Naive thymus-derived CD8-positive, alpha-beta T cell (primary cell): ENCODE data around the gene AGAP1. TPM values are rescaled to one million over a fixed set of nuclear protein-coding genes. Genes with fewer than 3 reads are reported as not detected.
A peak's percentile ranks its signal among the peaks of the same experiment; 100 is the strongest.

Experiments
- ATAC-seq, 2 donors: fragments of 150-1000 bp; cut with Tn5 transposase in 1 of 2; sonication (Bioruptor Pico), chemical (Tn5 transposase) in 1 of 2; 1 replicate in 1 of 2; 2 replicates in 1 of 2; pipeline ENCODE4 v1.10.0; 2021; ENCODE audit warnings: mild to moderate bottlenecking in 2 of 2, moderate library complexity in 2 of 2
- POLR2A ChIA-PET: fragments of 350-600 bp; sonication (Branson Sonifier 250); formaldehyde crosslinking; loops from one replicate; lab custom pipeline; 2021; ENCODE audit warnings: antibody characterized with exemption; lab: Charles Lee
- DNase-seq, 10 donors: peaks; one replicate each; pipeline versions ENCODE4 v3.0.0 to v3.0.0-alpha.2; 2020 to 2022
- H3K27ac Mint-ChIP-seq, 10 donors: one replicate each; pipeline ENCODE4 v1.8.0; 2020 to 2022; ENCODE audit warnings: mild to moderate bottlenecking in 10 of 10, mixed read lengths in 10 of 10, moderate library complexity in 4 of 10, inconsistent platforms in 1 of 10
- H3K27me3 Mint-ChIP-seq, 5 donors: one replicate each; pipeline ENCODE4 v1.8.0; 2021 to 2022; ENCODE audit warnings: mixed read lengths in 5 of 5
- H3K36me3 Mint-ChIP-seq, 3 donors: one replicate each; pipeline ENCODE4 v1.8.0; 2020 to 2022; ENCODE audit warnings: mixed read lengths in 3 of 3, mild to moderate bottlenecking in 2 of 3, inconsistent platforms in 1 of 3
- H3K4me1 Mint-ChIP-seq, 4 donors: one replicate each; pipeline ENCODE4 v1.8.0; 2021 to 2022; ENCODE audit warnings: mixed read lengths in 4 of 4
- H3K4me3 Mint-ChIP-seq, 10 donors: one replicate each; pipeline ENCODE4 v1.8.0; 2020 to 2022; ENCODE audit warnings: mild to moderate bottlenecking in 10 of 10, mixed read lengths in 10 of 10, moderate library complexity in 6 of 10, inconsistent platforms in 1 of 10
- H3K9me3 Mint-ChIP-seq, 9 donors: one replicate each; pipeline ENCODE4 v1.8.0; 2020 to 2022; ENCODE audit warnings: mixed read lengths in 9 of 9, mild to moderate bottlenecking in 3 of 9, inconsistent platforms in 1 of 9, moderate library complexity in 1 of 9
- polyA plus RNA-seq, 3 donors: library from polyadenylated mRNA; unstranded; fragments of 300-500 nt; fragmentation: Illumina TruSeq; gene quantifications; one replicate each; pipeline ENCODE4 v1.2.3, GENCODE V29; 2021
- total RNA-seq, 8 experiments: library from RNA in 2 of 8; stranded (reverse) in 2 of 8; gene quantifications; one replicate each; pipeline ENCODE4 v1.2.3 and lab custom pipeline; 2021 to 2026

The AGAP1 gene
- total and polyA plus RNA-seq, 5 experiments from 2014 or later = 0.03 to 0.52 (median 0.29) TPM; not detected in 1

GRCh38 chr2:235513984-235514626 is 20.3 kb downstream of the AGAP1 start:
- Mint-ChIP-seq H3K9me3 (peaks cover 0 to 10% (median 5%) of the 10 kb centered on the region in 9 donors), H3K36me3 (no peaks in the 10 kb centered on the region), H3K4me3 (no peak overlapping the region), H3K27me3 (peaks cover 4 to 27% (median 8%) of the 10 kb centered on the region in 5 donors), H3K27ac (no peak overlapping the region), H3K4me1 (no peaks in the 10 kb centered on the region)
- ATAC-seq = no peak
- peak in 1 of 10 donors; percentile 21 for DNase-seq
- POLR2A ChIA-PET = no interaction called here

DNA sequence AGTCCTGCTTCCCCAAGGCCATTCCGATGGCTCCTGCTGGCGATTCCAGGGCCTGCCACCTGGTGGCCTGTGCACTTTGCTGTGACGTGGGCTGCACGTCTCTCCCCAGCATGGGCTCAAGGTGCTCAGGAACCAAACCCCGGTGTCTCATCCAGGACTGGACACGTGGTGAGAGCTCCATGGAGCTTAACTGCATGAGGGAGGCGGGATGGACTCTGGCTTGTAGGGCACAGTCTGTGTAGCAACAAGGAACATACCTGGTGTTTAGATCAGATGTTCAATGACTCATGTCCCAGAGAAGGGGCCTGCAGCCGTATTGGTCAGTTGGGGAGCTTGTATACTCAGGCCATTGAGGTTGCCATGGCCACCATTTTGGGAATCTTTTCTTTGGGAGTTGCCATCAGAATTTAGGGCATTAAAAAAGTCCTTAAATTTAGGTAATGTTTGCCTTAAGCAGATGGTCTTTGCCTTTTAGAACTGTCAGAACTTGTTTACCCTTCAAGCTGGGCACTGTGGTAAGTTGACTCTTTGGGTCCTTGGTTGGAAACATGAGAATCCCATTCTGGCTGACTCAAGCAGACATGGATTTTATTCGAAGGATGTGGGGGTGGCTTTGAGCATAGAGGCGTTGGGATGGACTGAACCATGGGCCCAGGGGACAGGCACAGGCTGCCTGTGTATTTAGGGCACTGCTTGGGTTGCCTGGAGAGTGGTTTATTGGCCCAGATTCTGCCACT is 21.0 kb downstream of the AGAP1 start:
- POLR2A ChIA-PET = no interaction called here
- Mint-ChIP-seq H3K9me3 (peaks cover 0 to 10% (median 5%) of the 10 kb centered on the region in 9 donors), H3K27me3 (peaks cover 4 to 23% (median 8%) of the 10 kb centered on the region in 5 donors), H3K4me3 (no peak overlapping the region), H3K36me3 (no peaks in the 10 kb centered on the region), H3K27ac (no peak overlapping the region), H3K4me1 (no peaks in the 10 kb centered on the region)
- ATAC-seq (no peak), DNase-seq (no peak)

DNA sequence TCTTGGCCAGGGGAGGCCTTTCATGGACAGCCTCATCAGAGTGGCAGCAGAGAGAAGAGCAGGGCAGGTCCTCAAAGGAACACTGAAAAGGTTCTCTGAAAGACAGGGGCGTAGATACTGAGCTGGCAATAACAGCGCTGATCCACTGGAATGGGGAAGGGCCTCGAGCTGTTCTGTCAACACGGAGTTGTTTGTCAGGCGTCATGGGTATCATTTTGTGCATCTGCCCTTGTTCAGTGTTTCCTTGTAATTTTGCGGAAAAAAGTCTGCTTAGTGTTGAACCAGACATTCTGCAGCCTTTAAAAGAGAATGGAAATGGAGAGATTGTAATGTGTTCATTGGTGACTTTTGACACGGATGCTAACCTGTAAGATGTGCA is 21.5 kb downstream of the AGAP1 start:
- H3K36me3 Mint-ChIP-seq = no peaks in the 10 kb centered on the region
- H3K27ac Mint-ChIP-seq = no peak overlapping the region
- no peak for ATAC-seq
- no peaks in the 10 kb centered on the region for H3K4me1 Mint-ChIP-seq
- H3K9me3 Mint-ChIP-seq = peaks cover 0 to 10% (median 3%) of the 10 kb centered on the region in 9 donors
- no peak overlapping the region for H3K4me3 Mint-ChIP-seq
- DNase-seq = peak in 1 of 10 donors; percentile 24
- peaks cover under 1 to 24% (median 7%) of the 10 kb centered on the region in 5 donors for H3K27me3 Mint-ChIP-seq
- POLR2A ChIA-PET = no interaction called here

GRCh38 chr2:235515821-235516220 is 22.0 kb downstream of the AGAP1 start:
- peak in 1 of 10 donors; percentile 24 for DNase-seq
- Mint-ChIP-seq H3K27ac (no peak overlapping the region), H3K36me3 (no peaks in the 10 kb centered on the region), H3K27me3 (peaks cover 1 to 20% (median 4%) of the 10 kb centered on the region in 5 donors), H3K4me3 (no peak overlapping the region), H3K4me1 (no peaks in the 10 kb centered on the region), H3K9me3 (peaks cover 0 to 10% (median 0%) of the 10 kb centered on the region in 9 donors)
- POLR2A ChIA-PET = no interaction called here
- ATAC-seq = no peak

DNA sequence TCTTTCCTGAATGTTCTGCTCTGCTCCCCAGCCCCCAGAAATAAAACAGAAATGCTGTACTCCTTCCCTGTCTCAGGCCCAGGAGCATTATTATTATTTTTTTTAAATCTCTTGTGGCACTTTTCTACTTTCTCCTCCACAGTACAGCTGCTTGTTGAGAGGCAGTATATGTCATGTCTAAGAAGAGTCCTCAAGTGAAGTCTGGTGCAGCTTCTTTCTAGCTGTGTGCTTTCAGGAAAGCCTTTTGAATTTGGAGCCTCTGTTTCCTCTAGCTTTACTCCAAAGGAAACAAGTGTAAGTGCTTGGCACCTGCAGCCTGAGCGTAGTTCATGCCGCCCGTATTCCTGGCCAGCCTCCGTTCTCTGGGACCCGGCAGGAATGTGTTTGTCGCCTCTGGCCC is 22.4 kb downstream of the AGAP1 start:
- no peak overlapping the region for H3K27ac Mint-ChIP-seq
- H3K27me3 Mint-ChIP-seq = peaks cover 1 to 22% (median 4%) of the 10 kb centered on the region in 5 donors
- H3K36me3 Mint-ChIP-seq = no peaks in the 10 kb centered on the region
- POLR2A ChIA-PET = no interaction called here
- ATAC-seq (no peak), DNase-seq (no peak)
- peaks cover 0 to 10% (median 0%) of the 10 kb centered on the region in 9 donors for H3K9me3 Mint-ChIP-seq
- no peaks in the 10 kb centered on the region for H3K4me1 Mint-ChIP-seq
- no peak overlapping the region for H3K4me3 Mint-ChIP-seq

GRCh38 chr2:235518322-235519090 is 24.7 kb downstream of the AGAP1 start:
- no peaks in the 10 kb centered on the region for H3K4me1 Mint-ChIP-seq
- H3K9me3 Mint-ChIP-seq = peaks cover 0 to 10% (median 0%) of the 10 kb centered on the region in 9 donors
- H3K27me3 Mint-ChIP-seq = peaks cover 5 to 34% (median 13%) of the 10 kb centered on the region in 5 donors
- H3K36me3 Mint-ChIP-seq = no peaks in the 10 kb centered on the region
- H3K27ac Mint-ChIP-seq = no peak overlapping the region
- H3K4me3 Mint-ChIP-seq = no peak overlapping the region
- ATAC-seq = no peak
- no peak for DNase-seq
- POLR2A ChIA-PET = no interaction called here

DNA sequence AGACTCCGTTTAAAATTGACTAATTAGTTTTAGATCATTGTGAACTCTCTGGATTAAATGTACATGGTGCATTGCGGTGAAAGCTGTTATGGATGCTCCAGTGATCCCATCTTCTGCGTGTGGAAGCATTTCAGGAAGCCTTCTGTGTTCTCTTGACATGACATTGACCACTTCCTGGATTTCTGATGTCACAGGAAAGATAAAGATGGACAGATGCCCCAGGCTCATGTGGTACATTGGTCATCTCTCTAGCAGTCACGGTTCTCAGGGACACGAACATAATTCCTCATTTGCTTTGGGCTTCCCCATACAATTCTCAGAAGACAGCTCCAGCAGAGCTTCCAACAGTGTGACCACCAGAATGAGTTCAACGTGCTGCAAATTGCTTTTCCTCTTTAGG is 26.9 kb downstream of the AGAP1 start:
- Mint-ChIP-seq H3K4me1 (no peaks in the 10 kb centered on the region), H3K27me3 (peaks cover 5 to 26% (median 13%) of the 10 kb centered on the region in 5 donors), H3K4me3 (no peak overlapping the region), H3K36me3 (no peaks in the 10 kb centered on the region), H3K9me3 (no peaks in the 10 kb centered on the region), H3K27ac (no peak overlapping the region)
- no peak for ATAC-seq
- POLR2A ChIA-PET = no interaction called here
- DNase-seq = no peak

GRCh38 chr2:235521844-235522243 is 28.0 kb downstream of the AGAP1 start:
- DNase-seq (no peak), ATAC-seq (no peak)
- H3K9me3 Mint-ChIP-seq = no peaks in the 10 kb centered on the region
- H3K27ac Mint-ChIP-seq = no peak overlapping the region
- H3K4me1 Mint-ChIP-seq = no peaks in the 10 kb centered on the region
- no peaks in the 10 kb centered on the region for H3K36me3 Mint-ChIP-seq
- no peak overlapping the region for H3K4me3 Mint-ChIP-seq
- POLR2A ChIA-PET = no interaction called here
- peaks cover 5 to 26% (median 13%) of the 10 kb centered on the region in 5 donors for H3K27me3 Mint-ChIP-seq

- no peak for DNase-seq
- no peak overlapping the region for H3K4me3 Mint-ChIP-seq
- no peak for ATAC-seq
- H3K9me3 Mint-ChIP-seq = no peaks in the 10 kb centered on the region
- no peak overlapping the region for H3K27ac Mint-ChIP-seq
- POLR2A ChIA-PET = no interaction called here
- H3K27me3 Mint-ChIP-seq = peaks cover 5 to 26% (median 13%) of the 10 kb centered on the region in 5 donors
- no peaks in the 10 kb centered on the region for H3K36me3 Mint-ChIP-seq
- no peaks in the 10 kb centered on the region for H3K4me1 Mint-ChIP-seq
Measured at GRCh38 chr2:235523021-235523420, 29.2 kb downstream of the AGAP1 start.

DNA sequence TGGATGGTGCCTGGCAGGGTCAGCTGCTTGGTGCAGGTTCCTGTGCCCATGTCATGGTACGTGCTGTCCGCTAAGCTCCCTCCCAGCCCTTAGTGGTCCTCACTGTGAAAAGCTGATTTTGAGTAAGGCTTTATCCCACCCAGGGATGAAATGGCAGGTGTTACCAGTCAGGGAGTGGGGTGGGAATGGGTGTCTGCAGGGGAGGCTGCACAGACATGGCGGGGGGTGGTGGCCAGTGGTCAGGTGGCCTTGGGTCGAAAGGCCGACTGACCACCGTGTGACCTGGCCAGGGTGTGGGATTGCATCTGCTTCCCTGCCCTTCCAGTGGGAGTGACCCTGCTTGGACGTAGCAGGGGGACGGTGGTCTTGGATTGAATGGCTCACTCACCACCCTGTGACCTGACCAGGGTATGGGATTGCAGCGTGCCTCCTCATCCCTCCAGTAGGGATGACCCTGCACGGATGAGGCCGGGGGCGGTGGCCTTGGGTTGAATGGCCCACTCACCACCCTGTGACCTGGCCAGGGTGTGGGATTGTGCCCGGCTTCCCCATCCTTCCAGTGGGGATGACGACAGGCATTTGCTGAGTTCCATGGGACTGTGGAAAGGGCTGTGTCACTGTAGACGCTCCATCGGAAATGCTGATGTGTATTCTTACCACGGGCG is 29.8 kb downstream of the AGAP1 start:
- ATAC-seq = no peak
- Mint-ChIP-seq H3K4me3 (no peak overlapping the region), H3K36me3 (no peaks in the 10 kb centered on the region), H3K9me3 (no peaks in the 10 kb centered on the region), H3K4me1 (no peaks in the 10 kb centered on the region), H3K27ac (no peak overlapping the region), H3K27me3 (peaks cover 4 to 27% (median 13%) of the 10 kb centered on the region in 5 donors)
- POLR2A ChIA-PET = no interaction called here
- DNase-seq = no peak

GRCh38 chr2:235526166-235526565 is 32.3 kb downstream of the AGAP1 start:
- DNase-seq (no peak), ATAC-seq (no peak)
- no peaks in the 10 kb centered on the region for H3K36me3 Mint-ChIP-seq
- no peaks in the 10 kb centered on the region for H3K9me3 Mint-ChIP-seq
- H3K27me3 Mint-ChIP-seq = peaks cover 4 to 27% (median 16%) of the 10 kb centered on the region in 5 donors
- H3K4me3 Mint-ChIP-seq = no peak overlapping the region
- no peaks in the 10 kb centered on the region for H3K4me1 Mint-ChIP-seq
- POLR2A ChIA-PET = no interaction called here
- no peak overlapping the region for H3K27ac Mint-ChIP-seq

- H3K9me3 Mint-ChIP-seq = no peaks in the 10 kb centered on the region
- H3K36me3 Mint-ChIP-seq = no peaks in the 10 kb centered on the region
- peaks cover 0 to 15% (median 7%) of the 10 kb centered on the region in 5 donors for H3K27me3 Mint-ChIP-seq
- POLR2A ChIA-PET = no interaction called here
- no peak for ATAC-seq
- no peaks in the 10 kb centered on the region for H3K4me1 Mint-ChIP-seq
- H3K4me3 Mint-ChIP-seq = no peak overlapping the region
- no peak overlapping the region for H3K27ac Mint-ChIP-seq
- DNase-seq = no peak
Measured at GRCh38 chr2:235527806-235528469, 34.1 kb downstream of the AGAP1 start.
